ENCODE data around the gene CACNA2D1.
A peak's percentile ranks its signal among the peaks of the same experiment; 100 is the strongest.

CACNA2D1 gene

DNA sequence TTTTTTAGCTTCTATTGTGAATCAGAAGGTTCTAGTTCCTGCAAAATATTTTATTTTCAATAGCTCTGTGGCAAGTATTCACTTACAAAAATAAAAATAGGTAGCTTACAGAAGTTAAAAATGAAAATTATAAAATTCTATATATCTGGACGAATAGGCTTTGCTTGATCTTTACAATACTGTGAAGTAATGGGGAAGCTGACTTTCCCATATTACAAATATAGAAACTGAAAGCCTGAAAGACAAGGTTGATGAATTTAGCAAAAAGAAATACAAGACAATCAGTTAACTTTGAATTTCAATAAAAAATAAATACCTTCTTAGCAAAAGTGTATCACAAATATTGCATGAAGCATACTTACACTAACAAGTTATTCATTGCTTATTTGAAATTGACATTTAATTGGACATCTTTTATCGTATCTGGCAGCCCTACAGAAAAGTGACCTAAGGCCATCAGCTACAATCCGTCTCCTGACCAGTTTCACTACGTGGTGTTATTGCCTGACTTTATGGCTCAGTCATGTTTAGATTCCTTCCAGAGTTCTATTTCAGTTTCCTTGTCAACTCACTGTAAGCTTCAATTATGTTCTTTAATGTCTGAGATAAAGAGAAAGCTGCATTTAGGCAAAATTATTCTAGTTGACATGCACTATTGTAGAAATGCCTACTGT, 363.2 kb downstream of the CACNA2D1 start:
- DNase-seq = no peak

DNA sequence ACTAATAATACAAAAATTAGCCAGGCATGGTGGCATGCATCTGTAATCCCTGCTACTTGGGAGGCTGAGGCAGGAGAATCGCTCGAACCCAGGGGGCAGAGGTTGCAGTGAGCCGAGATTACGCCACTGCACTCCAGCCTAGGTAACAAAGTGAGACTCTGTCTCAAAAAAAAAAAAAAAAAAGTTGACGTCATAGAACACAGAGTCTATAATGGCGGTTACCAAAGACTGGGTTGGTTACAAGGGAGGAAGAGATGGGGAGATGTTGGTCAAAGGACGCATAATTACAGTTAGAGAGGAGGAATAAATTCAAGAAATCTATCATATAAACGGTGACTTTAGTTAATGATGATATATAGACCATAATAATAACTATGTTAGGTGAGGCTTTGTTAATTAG, 364.1 kb downstream of the CACNA2D1 start:
- DNase-seq = no peak

DNA sequence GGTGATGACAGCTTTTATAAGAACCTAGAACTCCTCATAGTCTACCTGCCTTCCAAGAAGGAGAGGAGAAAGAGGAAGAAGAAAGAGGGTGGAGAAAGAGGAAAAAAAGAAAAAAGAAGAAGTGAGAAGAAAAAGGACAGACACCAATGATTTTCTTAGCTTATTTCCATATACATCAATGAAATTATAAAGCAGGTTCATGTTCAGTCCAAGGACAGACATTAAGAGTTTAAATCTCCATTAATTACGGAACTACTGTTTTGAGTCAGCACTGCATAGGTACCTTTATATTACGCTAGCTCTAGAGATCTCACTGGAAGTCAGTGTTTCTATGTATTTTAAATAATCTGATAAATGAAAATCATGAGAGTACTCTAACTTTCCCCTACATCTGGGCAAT, 364.8 kb downstream of the CACNA2D1 start:
- no peak for DNase-seq

DNA sequence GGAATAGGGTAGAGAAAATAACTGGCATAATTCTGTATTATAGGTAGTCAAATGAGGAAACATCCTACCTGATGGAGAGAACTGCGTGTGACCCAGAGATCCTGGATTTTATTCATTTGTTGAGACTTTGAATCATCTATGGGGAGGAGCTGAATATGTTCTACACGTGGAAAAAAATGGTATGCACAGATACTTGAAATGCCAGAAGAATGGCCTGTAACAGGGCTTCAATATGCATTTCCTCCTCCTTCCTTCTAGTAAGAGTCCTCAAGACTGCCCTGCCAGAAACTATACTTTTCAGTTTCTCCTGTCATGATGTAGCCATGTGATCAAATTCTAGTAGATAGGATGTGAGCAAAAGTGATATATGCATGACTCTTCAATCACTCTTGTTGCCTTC, 372.1 kb downstream of the CACNA2D1 start:
- DNase-seq = no peak

DNA sequence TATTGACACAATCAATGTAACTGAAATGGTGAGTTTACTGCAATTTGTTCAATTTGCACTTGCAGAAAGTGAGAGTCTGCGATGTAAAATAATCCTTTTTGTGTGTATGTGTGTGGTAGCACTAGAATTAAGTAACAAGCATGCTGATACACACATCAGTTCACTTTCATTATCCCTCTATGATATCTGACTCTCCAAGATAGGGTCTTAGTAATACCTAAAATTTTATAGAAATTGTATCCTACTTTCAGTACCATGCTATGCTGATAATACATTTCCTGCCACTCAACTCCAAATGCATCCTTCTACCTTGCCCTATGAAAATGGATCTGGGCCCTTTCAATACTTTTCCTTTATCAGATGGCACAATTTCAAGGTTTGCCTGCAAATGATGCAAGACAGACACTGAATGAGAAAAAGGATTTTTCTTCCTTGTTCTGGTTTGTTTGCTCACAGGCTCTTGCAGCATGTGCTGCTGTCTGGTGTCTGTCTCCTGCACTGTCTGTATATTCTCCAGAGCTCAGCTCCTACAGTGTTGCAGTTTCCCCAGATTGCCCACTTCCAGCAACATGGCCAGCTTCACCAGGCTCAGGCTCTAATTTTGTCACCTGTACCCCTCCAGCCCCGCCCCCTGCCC, 375.8 kb downstream of the CACNA2D1 start:
- no peak for DNase-seq

DNA sequence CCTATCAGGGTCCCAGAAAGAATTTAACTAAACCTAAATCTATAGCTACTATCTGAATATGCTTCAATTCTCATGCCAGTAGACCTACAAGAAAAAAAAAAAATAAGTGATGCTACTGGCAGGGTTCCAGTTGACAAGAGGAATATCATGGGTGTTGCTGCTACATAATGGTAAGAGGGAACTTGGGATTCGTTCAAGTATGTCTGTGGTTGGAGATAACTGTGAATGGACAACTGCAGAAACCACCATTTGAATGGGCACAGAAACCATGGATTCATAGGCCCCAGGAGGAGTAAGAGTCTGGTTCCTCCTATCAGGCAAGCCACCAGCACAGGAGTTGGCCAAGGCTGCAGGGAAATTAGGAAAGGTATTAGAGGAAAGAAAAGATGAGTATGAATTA, 386.1 kb downstream of the CACNA2D1 start:
- DNase-seq = no peak

DNA sequence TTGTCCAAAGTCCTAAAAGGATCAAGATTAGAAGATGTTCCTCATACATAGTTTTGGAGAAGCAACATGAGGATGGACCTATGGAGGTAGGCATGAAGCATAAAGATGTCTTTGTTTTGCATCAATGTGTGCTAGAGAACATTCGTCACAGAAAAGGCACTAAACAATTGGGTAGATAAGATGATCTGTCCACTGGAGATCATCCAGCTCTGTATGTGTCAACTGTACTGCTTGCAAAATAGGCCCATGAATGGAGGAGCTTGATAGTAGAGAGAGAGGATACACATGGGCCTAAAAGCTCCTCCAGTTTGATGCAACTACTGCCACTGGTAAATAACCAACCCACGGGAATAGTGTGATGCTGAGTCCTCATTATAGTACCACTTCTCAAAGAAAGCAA, 387.3 kb downstream of the CACNA2D1 start:
- no peak for DNase-seq

DNA sequence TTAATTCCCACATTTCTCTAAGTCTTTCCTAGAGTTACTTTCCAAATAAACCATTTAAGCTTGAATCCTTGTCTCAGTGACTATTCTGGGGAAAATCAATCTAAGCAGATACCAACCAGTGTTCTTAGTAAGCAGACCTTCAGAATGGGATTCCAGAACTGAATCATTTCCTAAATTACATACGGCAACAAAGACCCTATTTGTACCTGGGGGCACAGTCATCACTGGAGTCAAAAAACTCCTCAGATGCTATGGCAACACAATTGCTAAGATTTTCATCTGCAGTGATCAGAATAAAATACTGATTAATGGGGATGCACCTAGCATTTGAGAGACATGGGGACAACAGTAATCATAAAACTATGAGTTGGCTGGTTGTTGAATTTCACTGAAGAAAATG, 389.0 kb downstream of the CACNA2D1 start:
- DNase-seq = no peak

DNA sequence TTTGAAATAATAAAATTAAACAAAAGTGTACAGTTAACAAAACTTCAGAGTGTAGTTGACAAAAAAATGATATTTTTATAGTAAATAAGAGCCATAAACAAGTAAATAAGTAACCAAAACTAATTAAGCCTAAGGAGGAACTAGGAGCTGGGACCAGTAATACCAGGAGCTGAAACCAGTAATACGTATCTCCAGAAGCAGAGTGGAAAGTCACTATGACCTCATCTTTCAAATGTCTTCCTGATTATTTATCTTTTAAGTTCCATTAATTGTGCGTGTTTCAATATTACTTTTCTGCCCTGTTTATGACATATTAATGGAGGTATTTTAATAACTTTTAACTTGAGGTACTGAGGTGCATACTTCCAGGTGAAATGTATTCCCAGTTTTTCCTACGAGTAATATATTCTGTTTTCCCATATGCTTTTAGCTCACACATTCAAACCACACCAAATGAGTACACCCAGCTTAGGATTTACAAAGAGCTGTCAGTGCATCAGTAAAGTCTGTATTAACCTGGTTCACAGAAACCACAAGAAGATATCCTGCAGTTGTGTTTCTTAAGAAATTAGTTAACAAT, 390.0 kb downstream of the CACNA2D1 start:
- DNase-seq = no peak

DNA sequence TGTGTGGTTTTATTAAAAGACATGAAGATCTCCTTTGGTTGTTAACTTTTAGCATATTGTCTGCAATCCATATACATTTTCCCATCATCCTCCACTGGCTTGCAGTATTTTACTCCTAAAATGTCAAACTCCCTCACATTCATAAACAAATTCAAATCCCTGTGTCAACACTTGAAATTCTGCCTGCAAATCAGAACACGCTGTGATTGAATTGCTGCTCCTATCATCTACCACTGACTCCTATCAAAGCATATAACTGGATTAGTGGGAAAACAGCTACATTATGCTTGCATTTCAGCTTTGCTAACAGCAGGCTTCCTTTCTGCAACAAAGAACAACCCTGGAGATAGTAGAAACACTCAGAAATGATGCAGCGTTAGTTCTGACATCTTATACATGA, 392.0 kb downstream of the CACNA2D1 start:
- no peak for DNase-seq

DNA sequence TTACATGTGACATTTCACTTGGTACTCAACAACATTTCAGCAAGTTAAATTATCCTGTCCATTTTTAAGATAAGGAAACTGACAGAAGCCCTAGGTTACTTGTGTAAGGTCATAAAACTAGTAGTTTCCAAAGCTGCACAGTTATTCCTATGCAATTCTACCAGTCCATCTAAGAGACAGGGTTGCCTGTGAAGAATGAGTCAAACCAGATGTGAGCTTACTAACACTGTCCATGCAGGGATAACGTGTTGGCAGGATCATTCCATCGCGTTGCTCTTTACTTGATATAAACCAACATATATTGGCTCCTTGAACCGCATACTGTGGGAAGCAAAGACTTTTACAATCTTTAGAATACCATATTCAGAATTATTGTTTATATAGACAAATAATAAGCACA, 392.8 kb downstream of the CACNA2D1 start:
- DNase-seq = no peak

DNA sequence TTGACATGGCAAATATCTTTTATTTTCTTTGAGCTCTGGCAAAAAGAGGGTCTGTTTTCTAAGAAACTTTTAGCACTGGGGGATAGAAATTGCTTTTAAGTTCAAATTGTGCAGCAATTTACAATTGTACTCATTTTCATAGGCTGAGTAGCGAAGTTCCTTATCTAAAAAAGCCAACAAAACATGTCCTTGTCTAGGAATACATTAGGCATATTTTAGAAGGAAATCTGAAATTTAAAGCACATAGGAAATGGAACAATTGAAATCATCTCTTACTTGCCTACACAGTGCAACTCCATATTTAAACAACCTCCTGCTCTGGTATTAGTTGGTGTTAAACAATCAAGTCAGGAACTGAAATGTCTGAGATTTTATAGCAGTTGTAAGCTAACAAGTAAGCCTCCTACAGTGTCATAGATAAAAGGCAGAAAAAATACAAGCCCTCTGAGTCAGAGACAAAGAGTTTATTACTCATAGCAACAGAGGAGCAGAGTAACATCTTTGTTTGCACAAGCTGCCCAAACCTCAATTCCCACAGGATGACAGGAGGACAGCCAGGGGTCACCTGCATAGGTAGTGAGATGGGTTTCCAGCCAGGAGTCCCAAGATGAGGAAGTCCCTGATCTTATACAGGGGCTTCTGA, 393.6 kb downstream of the CACNA2D1 start:
- no peak for DNase-seq

DNA sequence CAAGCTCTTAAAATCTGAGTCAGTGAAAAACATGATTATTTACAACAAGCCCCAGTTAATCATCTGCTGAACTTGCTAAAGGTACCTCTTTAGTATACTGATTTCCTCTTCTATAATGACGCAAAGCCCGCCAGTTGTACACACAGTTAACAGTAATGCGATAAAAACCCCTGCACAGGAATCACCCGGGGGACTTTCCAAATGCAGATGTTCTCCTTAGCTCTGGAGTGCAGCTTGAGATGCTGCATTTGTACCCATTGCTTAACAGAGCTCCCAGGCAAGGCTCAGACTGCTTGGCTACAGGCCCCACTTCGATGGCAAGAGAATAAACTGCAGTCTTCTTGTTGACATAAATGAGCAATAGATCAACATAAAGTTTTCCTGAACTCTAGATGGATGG, 394.1 kb downstream of the CACNA2D1 start:
- DNase-seq = no peak

DNA sequence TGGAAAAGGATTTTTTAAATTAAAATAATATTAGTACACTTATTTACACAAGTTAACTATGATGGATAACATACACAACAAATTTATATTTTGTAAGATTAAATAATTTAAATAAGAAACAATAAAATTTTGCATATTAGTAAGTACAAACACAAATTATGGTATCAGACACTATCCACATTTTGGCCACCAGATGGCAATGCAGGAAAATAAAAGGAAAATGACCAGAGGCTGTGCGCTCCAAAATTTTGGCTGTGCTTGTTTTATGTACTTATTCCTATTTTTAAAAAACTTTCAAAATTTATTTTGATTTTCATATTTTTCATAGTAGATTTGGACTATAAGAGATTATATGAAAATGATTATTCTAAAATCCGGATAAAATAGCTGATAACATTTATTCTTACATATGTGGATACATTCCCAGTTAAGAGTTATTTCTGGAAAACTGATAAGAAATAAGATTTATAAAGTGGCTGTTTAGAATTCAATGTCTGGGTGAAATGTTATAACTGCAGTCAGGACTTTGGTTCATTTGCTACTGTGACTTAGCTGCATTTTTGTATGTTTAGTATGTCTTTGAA, 399.0 kb downstream of the CACNA2D1 start:
- peak; percentile 3 for DNase-seq

DNA sequence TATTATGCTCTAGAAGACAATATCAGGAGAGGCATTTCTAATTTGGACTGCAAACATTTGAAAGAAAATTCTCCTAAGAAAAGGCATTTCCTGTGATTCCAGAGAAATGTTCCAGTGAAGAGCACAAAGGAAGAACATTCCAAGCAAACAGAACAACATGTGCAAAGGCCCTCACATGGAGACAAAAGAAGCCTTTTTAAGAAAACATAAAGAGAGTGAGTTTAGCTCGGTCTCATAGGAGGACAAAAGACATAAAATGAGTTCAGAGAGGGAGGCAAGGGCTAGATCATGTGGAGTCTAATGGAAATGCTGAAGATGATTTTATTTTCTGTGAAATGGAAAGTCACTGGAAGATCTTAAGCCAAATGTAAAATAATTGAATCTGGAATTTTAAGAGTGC, 404.0 kb downstream of the CACNA2D1 start:
- DNase-seq = no peak

DNA sequence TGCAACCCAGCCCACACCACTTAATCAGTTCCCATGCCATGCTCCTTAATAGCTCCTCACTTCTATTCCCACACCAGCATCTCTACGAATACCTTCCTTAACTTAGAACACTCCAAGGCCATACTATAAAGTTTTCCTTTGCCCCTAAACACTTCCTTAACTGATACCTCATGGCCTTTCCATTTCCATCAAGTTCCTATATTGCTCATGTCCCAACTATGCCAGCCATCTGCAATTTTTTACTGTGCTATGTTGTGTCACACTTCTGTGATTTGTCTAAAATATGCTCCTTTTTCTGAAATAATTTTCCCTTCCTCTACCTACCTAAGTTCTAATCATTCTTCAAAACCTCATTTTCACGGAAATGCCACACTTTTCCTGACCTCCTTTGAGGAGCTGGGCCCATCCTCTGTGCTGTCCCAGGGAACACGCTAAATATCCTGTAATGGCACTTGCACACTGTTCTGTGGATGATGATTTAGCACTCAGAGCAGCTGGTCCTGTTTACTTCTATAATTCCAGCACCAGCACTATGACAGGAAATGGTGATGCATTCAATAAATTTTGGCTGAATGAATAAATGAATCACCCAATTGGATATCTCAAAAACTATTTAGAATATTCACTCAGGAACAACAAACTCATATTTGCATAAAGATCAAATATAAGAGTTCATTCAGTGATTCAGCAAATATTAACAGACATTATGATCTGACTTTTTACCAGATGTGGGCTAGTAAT, 407.3 kb downstream of the CACNA2D1 start:
- DNase-seq = no peak

DNA sequence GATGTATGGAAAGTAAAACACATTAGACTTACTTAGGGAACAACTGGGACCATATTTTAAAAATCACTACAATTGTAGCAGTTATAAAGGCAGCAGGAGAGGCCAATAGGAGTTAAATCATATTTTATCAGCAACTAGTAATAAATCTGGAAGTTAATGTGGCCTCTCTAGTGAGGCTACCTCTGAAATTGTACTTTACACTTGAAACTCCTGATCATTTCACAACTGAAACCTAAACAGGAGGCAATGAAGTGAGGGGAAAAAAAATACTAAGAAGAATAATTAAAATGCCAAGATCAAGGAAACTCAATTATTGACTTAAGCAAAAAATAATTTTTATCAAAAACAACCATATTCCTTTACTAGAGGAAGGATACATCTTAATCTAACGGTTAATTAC, 408.1 kb downstream of the CACNA2D1 start:
- DNase-seq = no peak

DNA sequence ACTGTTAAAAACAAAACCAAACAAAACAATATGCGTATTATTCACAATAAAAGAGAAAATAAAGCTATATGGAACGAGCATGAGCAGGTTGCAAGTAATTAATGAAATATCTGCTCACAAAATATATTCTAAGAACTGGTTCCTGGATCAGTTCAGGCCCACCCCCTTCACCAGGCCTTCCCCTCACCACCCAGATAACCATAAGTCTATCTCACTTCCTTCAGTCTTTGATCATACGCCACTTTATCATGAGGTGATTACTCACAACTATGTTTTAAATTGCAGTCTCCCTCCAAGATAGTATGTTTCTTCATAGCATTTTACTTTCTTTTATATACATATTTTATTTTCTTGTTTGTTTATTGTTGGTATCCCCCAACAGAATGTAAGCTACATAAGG, 410.7 kb downstream of the CACNA2D1 start:
- no peak for DNase-seq

DNA sequence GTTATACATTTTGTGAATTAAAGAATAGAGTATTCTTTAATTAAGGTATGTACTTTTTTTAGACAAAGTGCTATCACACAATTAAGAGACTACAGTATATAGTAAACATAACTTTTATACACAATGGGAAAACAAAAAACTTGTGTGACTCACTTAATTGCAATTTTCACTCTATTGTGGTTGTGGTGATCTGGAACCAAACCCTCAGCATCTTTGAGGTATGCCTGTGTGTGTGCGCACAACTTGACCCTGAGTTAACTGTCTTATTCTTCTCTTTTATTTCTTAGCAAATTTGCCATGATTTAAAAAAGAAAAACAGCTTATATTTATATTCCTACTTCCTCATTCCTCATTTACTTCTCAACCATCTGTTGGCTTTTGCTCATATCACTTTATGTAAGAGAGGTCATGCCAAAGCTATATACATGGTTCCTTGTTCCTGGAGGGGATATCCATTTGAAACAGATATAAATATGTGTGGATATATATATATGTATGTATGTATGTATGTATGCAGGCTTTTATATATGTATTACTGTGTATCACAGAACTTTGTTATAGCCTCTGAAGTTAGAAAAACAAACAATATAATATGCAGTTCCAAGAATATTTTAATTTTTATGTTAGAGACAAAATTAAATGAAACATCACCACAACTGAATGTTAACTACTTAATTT, 414.2 kb downstream of the CACNA2D1 start:
- no peak for DNase-seq

DNA sequence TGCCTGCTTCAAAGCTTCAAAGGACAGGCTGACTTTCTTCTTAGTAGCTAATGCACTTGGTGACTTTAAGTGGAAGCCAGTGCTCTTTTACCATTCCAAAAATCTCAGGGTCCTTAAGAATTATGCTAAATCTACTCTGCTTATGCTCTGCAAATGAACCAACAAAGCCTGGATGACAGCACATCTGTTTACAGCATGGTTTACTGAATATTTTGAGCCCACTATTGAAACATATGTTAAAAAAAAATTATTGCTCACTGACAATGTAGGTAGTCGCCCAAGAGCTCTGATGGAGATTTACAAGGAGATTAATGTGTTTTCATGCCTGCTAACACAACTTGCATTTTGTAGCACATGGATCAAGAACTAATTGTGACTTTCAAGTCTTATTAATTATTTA, 415.5 kb downstream of the CACNA2D1 start:
- DNase-seq = no peak

DNA sequence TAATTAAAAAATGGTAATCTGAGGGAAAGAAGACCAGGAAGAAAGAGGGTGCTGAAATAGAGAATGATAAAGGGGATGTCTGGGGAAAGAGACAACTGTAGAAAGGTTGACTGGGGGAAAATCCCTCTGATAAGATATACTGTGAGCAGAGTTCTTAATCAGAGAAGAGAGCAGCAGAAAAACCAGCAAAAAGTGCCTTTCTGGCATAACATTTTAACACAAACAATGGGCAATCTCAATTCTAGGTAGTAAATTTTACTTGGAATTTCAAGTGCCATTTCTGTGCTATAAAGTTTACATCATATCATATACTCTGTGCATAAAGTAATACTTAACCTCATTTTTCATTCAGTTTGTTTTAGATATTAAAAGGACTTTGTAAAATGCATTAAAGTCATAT, 421.9 kb downstream of the CACNA2D1 start:
- no peak for DNase-seq

DNA sequence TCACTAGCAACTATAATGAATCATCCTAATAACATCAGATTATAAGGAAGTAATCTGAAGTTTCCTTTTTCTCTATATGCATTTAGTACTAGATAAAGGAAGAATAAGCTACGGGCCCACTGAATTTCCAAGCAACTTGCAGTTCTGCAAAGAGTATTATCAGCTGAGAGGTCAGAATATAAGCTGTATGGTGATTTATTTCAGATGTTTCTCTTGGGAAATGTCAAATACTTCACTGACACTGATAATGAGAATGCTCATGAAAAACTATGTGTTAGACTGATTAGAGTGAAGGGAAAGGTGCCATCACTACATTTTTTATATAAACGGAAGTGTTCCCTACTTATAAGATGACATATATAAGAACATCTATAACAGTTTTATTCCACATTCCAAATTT, 422.5 kb downstream of the CACNA2D1 start:
- DNase-seq = no peak

Measured in activated CD4-positive, alpha-beta T cell treated with anti-CD3 and anti-CD28 coated beads for 48 hours (primary cell).